ENCODE measurements around the gene ADARB2. TPM values are rescaled to one million over a fixed set of nuclear protein-coding genes. Genes with fewer than 3 reads are reported as not detected.

ADARB2 gene
- total and polyA plus RNA-seq, 4 donors: 0.55 to 0.70 (median 0.59) TPM; not detected in 1

DNA sequence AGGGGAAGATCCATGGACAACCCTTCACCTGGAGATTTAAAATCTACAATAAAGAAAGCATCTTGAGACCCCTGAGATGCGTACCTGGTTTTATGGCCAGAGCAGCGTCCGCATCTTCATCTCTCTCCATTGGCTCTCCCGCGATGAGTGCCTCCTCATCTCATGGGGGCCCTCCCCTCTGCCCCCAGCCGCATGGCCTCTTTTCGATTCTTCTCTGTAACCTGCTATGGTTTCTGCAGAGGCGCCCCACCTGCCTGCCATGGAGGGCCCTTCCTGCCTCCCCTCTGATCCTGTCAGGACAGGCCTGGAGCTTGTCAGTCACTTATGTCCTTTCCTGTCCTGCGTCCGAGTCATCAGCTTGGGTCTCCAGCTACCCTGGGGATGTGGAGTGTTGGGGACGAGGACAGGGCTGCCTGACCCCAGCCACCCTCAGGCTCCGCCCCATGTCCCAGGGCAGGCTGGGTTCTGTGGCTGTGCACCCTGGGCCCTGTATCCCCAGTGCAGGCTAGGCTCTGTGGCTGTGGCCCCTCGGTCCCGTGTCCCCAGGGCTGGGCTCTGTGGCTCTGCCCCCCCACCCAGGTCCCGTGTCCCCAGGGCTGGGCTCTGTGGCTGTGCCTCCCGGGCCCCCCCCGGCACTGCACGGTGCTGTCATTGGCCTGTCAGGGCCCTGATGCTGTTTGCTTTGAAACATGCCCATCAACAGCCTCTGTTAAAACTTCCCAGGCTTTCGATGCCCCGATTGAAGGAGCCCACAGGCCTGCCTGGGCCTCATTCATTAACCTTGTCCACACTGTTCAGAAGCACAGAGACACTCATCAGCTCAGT, 581.3 kb downstream of the ADARB2 start:
- H3K9me3 ChIP-seq (ENCODE audit: control insufficient read depth in 4 of 4, low read length in 3 of 4): no peaks in the 10 kb centered on the region
- no peaks in the 10 kb centered on the region for H3K36me3 ChIP-seq (ENCODE audit: control insufficient read depth in 4 of 4, insufficient read depth in 3 of 4, low read depth in 1 of 4, low read length in 3 of 4)
- no peak overlapping the region for H3K4me3 ChIP-seq (ENCODE audit: low read depth in 1 of 3, low read length in 3 of 3)
- H3K27ac ChIP-seq (ENCODE audit: low read depth in 1 of 2, low read length in 2 of 2): no peak overlapping the region
- no peaks in the 10 kb centered on the region for H3K4me1 ChIP-seq (ENCODE audit: control insufficient read depth in 4 of 4, insufficient read depth in 4 of 4, low read length in 3 of 4)
- no peak for TF ChIP-seq NR2F2 (IDR thresholded peaks at IDR 0.05)
- no peak for TF ChIP-seq JUND (IDR thresholded peaks at IDR 0.05)
- no peak for TF ChIP-seq SP1 (IDR thresholded peaks at IDR 0.05)
- TF ChIP-seq, protein P1, sequence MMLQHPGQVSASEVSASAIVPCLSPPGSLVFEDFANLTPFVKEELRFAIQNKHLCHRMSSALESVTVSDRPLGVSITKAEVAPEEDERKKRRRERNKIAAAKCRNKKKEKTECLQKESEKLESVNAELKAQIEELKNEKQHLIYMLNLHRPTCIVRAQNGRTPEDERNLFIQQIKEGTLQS (IDR thresholded peaks at IDR 0.05): no peak
- TF ChIP-seq GABPA (IDR thresholded peaks at IDR 0.05 in 1 of 2, conservative IDR thresholded peaks at IDR 0.05 in 1 of 2): no peak
- no peak for TF ChIP-seq HNF4A (conservative IDR thresholded peaks at IDR 0.05)
- no peaks in the 10 kb centered on the region for H3K27me3 ChIP-seq (ENCODE audit: control insufficient read depth in 4 of 4, insufficient read depth in 4 of 4, low read length in 3 of 4)
- WGBS: 88% methylated on average over 20 of the region's 20 CpGs
- peak; percentile 19 for DNase-seq (ENCODE audit: low spot score)
- no peak overlapping the region for H3K9ac ChIP-seq (ENCODE audit: low read depth in 1 of 2, low read length in 2 of 2)

DNA sequence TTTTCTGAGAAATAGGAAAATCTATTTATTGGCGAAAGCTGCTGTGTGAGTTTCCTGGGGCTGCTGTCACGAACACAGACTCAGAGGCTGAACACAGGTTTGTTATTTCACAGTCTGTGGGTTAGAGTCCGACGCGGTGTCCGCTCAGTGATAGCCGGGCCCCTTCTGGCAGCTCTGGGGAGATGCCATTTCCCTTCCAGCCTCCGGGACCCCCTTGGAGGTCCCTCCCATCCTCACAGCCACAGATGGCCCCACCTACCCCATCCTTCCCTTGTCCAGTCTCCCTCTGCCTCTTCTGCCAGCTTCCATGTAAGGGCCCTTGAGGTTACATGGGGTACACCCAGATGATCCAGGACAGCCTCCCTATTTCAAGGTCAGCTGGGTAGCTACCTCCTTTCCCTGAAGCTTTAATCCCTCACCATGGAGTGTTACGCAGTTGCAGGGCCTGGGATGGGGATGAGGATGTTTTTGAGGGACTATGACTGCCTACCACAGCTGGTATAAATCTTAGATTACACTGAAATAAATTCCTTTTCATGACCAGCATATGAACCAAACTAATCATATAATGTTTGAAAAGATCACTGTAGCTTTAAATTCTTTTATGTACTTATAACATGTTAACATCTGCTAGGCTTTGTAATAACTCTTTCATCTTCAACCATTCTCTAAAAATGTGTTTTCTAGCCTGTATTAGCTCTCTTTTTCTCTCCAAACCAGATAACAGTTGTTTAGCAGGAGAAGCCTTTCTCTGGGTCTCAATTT, 582.6 kb downstream of the ADARB2 start:
- Histone ChIP-seq H3K9me3 (ENCODE audit: control insufficient read depth in 4 of 4, low read length in 3 of 4) (no peaks in the 10 kb centered on the region), H3K4me1 (ENCODE audit: control insufficient read depth in 4 of 4, insufficient read depth in 4 of 4, low read length in 3 of 4) (peaks cover 0 to 4% (median 0%) of the 10 kb centered on the region in 4 donors), H3K36me3 (ENCODE audit: control insufficient read depth in 4 of 4, insufficient read depth in 3 of 4, low read depth in 1 of 4, low read length in 3 of 4) (no peaks in the 10 kb centered on the region), H3K9ac (ENCODE audit: low read depth in 1 of 2, low read length in 2 of 2) (no peak overlapping the region), H3K4me3 (ENCODE audit: low read depth in 1 of 3, low read length in 3 of 3) (no peak overlapping the region), H3K27ac (ENCODE audit: low read depth in 1 of 2, low read length in 2 of 2) (no peak overlapping the region), H3K27me3 (ENCODE audit: control insufficient read depth in 4 of 4, insufficient read depth in 4 of 4, low read length in 3 of 4) (no peaks in the 10 kb centered on the region)
- TF ChIP-seq, protein P2, sequence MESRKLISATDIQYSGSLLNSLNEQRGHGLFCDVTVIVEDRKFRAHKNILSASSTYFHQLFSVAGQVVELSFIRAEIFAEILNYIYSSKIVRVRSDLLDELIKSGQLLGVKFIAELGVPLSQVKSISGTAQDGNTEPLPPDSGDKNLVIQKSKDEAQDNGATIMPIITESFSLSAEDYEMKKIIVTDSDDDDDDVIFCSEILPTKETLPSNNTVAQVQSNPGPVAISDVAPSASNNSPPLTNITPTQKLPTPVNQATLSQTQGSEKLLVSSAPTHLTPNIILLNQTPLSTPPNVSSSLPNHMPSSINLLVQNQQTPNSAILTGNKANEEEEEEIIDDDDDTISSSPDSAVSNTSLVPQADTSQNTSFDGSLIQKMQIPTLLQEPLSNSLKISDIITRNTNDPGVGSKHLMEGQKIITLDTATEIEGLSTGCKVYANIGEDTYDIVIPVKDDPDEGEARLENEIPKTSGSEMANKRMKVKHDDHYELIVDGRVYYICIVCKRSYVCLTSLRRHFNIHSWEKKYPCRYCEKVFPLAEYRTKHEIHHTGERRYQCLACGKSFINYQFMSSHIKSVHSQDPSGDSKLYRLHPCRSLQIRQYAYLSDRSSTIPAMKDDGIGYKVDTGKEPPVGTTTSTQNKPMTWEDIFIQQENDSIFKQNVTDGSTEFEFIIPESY (IDR thresholded peaks at IDR 0.05): no peak
- TF ChIP-seq HNF4A (conservative IDR thresholded peaks at IDR 0.05) (no peak), FOXA1 (IDR thresholded peaks at IDR 0.05) (no peak), RAD21 (IDR thresholded peaks at IDR 0.05) (no peak), SP1 (IDR thresholded peaks at IDR 0.05) (no peak), EGR1 (IDR thresholded peaks at IDR 0.05; ENCODE audit: low read depth in 2 of 2) (no peak), FOXA2 (IDR thresholded peaks at IDR 0.05) (no peak), TAF1 (conservative IDR thresholded peaks at IDR 0.05) (no peak), HNF4G (IDR thresholded peaks at IDR 0.05) (no peak), GABPA (IDR thresholded peaks at IDR 0.05 in 1 of 2, conservative IDR thresholded peaks at IDR 0.05 in 1 of 2) (no peak), NR2F2 (IDR thresholded peaks at IDR 0.05) (no peak), JUND (IDR thresholded peaks at IDR 0.05) (no peak), YY1 (IDR thresholded peaks at IDR 0.05) (no peak), RXRA (IDR thresholded peaks at IDR 0.05) (no peak)
- TF ChIP-seq, protein P3, sequence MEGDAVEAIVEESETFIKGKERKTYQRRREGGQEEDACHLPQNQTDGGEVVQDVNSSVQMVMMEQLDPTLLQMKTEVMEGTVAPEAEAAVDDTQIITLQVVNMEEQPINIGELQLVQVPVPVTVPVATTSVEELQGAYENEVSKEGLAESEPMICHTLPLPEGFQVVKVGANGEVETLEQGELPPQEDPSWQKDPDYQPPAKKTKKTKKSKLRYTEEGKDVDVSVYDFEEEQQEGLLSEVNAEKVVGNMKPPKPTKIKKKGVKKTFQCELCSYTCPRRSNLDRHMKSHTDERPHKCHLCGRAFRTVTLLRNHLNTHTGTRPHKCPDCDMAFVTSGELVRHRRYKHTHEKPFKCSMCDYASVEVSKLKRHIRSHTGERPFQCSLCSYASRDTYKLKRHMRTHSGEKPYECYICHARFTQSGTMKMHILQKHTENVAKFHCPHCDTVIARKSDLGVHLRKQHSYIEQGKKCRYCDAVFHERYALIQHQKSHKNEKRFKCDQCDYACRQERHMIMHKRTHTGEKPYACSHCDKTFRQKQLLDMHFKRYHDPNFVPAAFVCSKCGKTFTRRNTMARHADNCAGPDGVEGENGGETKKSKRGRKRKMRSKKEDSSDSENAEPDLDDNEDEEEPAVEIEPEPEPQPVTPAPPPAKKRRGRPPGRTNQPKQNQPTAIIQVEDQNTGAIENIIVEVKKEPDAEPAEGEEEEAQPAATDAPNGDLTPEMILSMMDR (IDR thresholded peaks at IDR 0.05; ENCODE audit: low read depth, low read length, missing input control): no peak
- TF ChIP-seq, protein P4, sequence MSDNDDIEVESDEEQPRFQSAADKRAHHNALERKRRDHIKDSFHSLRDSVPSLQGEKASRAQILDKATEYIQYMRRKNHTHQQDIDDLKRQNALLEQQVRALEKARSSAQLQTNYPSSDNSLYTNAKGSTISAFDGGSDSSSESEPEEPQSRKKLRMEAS (IDR thresholded peaks at IDR 0.05): no peak
- TF ChIP-seq, protein P5, sequence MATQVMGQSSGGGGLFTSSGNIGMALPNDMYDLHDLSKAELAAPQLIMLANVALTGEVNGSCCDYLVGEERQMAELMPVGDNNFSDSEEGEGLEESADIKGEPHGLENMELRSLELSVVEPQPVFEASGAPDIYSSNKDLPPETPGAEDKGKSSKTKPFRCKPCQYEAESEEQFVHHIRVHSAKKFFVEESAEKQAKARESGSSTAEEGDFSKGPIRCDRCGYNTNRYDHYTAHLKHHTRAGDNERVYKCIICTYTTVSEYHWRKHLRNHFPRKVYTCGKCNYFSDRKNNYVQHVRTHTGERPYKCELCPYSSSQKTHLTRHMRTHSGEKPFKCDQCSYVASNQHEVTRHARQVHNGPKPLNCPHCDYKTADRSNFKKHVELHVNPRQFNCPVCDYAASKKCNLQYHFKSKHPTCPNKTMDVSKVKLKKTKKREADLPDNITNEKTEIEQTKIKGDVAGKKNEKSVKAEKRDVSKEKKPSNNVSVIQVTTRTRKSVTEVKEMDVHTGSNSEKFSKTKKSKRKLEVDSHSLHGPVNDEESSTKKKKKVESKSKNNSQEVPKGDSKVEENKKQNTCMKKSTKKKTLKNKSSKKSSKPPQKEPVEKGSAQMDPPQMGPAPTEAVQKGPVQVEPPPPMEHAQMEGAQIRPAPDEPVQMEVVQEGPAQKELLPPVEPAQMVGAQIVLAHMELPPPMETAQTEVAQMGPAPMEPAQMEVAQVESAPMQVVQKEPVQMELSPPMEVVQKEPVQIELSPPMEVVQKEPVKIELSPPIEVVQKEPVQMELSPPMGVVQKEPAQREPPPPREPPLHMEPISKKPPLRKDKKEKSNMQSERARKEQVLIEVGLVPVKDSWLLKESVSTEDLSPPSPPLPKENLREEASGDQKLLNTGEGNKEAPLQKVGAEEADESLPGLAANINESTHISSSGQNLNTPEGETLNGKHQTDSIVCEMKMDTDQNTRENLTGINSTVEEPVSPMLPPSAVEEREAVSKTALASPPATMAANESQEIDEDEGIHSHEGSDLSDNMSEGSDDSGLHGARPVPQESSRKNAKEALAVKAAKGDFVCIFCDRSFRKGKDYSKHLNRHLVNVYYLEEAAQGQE (IDR thresholded peaks at IDR 0.05): no peak
- TF ChIP-seq, protein P1 (IDR thresholded peaks at IDR 0.05): no peak
- DNase-seq (ENCODE audit: low spot score): peak; percentile 20
- WGBS: 76% methylated on average over 9 of the region's 9 CpGs
